Measurements from ENCODE around the gene FICD.

Gene FICD

DNA sequence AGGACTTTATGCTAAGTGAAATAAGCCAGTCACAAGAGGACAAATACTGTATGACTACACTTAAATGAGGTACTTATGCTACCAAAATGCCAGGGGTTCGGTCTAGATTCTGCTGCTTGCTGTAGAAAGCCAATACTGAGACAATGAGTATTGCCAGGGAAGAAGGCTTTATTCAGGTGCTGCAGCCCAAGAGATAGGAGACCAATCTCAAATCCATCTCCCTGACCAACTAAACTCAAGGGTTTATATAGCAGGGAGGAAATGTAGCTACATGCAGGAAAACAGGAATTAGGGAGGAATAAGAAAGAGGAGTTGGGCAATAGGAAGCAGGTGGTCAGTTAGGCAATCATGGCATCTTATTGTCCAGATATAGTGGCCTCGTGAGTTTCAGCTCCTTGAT is 12.2 kb upstream of the FICD start:
- no peak for DNase-seq

DNA sequence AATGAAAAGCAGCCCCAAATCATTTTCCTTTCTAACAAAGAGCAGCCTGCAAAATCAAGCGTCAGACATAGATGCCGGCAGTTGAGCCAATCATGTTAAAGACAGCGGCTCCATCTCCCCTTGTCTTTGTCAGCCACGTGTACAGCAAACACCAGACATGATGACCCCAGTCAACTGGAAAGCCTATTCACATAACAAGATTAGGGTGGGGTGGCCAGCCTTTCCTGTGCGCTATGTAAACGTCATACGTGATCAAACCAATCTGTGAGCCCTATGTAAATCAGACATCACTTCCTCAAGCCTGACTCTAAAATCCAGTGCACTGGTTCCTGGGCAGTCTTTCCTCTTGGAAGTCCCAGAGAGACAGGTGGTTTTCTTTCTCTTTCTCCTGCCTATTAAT is 9.9 kb upstream of the FICD start:
- no peak for DNase-seq

DNA sequence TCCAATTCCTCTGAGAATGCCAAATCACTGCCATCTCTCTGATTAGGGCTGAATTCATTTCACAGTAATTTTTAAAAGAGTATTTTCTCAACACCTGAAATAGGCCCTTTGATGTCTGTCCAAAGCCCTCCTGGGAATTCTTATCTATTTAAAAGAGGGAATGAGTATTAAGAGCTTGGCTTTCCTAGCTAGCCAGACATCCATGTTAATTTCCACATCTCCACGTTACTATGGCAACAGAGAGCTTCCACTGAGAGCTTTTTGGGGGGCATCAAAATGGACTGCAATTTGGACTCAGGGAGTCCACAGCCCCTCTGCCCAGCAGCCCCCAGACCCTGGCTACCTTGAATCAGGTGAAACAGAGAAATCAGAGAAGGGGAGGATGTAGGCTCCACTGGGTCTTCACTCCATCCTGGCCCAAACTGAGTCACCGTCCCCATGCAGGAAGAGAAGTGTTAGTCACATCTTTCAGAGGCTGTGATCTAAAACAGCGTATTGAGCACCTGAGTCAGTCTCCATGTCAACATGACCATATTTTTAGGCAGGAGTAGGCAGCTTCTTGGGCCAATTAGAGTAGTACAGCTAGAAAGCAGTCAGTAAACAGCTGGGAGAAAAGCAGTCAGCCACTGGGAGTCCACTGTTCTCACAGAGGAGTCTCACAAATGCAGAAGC is 7.0 kb upstream of the FICD start:
- DNase-seq: no peak

DNA sequence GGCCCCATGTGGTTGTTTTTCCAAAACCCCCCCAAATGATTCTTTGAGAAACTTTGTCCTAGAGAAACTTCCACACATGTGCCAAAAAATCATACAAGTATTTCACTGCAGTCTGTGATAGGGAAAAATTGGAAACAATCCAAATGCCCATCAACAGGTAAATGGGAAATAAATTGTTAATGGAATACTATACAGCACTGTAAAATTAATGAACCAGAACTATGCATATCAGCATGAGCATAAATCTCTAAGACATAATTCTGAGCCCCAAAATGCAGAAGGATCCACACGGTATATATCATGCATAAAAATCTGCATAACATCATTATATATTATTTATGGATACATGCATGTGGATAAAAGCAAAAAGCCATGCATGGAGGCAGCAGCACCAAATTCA is 5.3 kb upstream of the FICD start:
- no peak for DNase-seq

DNA sequence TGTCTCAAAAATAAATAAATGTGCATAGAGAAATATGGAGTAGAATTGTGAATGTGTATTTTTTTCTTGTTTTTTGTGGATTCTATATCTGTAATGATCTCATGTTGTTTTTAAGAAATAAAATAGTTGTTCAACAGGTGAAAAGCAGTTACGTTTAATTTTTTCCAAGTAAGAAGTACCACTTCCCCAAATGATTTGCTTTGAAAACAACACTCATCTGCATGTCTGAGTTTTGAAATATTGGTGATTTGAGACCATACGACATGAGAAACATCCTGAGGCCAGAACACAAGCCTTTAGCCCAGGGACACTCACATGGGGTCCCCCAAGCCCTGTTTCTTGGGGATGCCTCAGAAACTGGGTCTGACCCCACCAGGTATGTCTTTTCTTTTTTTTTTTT is 4.2 kb upstream of the FICD start:
- no peak for DNase-seq

DNA sequence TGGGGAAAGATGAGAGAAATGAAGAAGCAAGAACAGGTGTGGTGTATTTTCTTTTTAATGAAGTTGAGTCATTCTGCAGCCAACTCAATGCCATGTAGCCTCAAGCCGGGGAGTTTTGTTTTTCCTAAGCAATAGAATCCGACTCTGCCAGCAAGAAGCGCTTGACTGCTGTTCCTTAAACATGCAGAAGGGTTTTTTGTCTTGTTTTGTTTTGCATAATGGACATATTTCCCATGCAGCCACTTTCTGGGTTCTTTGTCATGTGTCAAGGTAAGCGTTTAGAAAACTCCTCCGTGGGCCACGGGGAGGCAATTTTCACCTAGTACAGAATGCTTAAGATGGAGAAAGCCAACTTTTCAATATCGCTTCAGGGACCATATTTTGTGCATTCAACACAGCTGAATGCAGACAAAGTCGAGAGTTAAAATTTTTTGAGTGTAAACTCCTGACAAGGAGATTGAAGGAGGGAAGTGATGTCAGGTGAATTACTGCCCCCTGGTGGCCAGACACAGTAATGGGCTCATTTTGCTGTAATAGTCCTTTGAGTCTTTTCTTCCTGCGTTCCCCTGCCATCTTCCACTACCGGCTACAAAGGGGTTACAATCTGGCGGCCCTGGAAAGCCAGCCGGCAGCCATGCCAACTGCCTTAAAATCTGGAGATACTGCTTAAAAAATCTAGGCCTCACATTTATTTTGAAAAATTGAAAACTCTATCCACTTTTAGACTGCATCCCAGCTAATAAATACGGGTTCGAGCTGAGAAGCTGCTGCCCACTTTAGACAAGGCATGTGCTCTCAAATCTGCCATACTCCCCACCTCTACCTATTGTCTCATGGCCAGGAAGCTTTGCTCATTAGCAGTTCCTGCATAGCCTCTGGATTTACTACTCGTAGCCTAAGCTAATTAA is 3.2 kb upstream of the FICD start:
- DNase-seq: peak; percentile 43 to 81 (median 62)

DNA sequence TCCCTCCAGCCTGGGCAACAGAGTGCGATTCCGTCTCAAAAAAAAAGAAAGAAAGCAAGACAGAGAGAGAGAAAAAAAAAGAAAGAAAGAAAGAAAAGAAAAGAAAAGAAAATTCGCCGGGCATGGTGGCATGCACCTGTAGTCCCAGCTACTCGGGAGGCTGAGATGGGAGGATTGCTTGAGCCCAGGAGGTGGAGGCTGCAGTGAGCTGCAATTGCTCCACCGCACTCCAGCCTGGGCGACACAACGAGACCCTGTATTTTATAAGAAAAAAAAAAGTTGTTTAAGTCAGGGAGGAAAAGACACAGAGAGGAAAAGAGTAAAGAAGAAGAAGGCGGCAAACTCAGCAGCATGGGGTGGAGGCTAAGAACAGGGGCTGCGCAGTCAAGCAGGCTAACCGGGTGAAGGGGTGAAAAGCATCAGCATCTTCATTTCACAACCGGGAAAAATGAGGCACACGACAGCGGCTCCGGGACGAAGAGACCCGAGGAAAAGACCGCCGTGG is 557 bp upstream of the FICD start:
- DNase-seq: no peak

DNA sequence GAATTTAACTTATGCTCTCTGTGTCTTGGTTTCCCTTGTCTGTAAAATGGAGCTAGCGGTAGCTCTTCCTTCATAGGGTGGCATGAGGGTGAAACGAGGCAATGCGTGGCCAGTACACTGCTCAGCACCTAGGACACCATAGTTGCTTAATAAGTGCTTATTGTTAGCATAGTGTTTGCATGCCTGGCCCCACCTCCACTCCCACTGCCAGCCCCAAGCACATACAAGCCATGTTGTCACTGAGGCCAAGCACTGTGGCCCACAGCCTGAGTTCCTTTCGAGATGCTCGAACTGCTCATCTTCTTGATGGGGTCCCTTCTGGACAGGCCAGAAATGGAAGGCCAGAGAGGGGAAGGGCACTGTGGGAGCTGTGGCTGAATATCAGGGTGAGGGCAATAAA is 839 bp downstream of the FICD start:
- no peak for DNase-seq

DNA sequence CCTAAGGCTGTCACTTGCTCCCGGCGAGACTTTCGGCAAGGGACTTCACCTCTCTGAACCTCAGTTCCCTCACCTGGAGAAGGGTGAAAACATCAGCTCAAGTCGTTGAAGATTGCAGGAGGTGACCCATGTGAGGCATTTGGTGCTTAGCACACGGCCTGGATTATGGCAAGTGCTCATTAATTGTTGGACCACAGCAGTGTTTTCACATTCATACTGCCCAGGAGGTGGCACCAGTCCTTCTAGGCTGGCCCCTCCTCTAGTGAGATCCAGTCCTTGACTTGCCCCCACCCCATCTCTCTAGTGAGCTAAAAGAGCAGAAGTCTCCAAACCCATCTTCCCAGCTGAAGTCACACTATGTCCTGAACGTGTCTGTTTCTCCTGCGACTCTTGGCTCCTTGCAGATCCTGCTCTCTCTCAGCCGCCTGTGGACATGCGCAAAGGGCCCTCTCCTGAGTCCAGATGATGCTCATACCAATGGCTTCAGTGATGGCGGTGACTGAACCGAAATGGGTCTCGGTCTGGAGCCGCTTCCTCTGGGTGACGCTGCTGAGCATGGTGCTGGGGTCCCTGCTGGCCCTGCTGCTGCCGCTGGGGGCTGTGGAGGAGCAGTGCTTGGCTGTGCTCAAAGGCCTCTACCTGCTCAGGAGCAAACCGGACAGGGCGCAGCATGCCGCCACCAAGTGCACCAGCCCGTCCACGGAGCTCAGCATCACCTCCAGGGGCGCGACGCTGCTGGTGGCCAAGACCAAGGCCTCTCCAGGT is 1.6 kb downstream of the FICD start:
- no peak for DNase-seq

DNA sequence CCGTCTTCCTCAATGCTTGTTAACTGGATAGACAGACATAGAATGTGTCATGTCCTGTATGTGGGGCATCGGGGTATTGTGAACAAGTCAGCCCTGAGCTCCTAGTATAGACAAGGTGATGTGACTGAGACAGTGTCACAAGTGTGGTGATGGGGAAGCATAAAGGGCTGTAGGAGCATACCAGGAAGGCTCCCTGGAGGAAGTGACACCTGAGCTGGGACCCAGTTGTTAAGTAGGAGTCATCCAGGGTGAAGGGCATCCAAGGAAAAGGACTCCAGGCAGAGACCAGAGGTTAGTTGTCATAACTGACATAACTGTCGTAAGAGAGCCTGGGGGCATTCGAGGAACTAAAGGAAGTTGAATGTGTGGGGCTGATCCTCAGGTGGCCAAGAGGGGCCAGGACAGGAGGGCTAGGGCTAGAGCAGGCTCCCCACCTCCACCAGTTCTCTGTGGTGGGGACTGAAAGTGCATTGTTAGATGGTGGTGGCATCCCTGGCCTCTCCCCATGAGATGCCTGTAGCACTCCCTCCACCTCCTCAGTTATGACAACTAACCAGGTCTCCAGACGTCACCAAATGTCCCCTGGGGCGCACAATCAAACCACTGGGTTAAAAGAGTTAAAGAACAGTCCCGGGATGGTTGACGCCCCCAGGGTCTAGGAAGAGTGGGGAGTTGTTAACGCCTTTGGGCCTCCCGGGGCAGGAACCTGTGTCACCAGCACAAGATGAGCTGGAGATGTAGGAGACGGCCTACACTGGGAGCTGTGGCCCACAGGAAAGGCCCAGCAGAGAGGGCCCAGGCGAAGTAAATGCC is 2.4 kb downstream of the FICD start:
- DNase-seq: no peak

DNA sequence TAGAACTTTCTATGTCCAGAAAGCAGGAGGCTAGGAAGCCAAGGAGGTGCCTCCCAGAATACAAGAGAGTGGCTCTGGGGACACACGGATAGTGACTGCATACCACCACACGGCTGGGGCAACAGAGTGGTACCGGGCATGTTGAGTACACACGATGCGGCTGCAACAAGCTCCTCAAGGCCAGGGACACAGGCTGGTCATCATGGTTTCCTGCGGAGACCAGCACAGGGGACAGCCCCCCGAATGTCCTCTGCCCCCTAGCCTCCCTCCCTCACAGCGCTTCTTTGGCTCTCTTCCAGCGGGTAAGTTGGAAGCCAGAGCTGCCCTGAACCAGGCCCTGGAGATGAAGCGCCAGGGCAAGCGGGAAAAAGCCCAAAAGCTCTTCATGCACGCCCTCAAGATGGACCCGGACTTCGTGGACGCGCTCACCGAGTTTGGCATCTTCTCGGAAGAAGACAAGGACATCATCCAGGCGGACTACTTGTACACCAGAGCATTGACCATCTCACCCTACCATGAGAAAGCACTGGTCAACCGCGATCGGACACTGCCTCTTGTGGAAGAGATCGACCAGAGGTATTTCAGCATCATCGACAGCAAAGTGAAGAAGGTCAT is 3.1 kb downstream of the FICD start:
- DNase-seq: no peak

DNA sequence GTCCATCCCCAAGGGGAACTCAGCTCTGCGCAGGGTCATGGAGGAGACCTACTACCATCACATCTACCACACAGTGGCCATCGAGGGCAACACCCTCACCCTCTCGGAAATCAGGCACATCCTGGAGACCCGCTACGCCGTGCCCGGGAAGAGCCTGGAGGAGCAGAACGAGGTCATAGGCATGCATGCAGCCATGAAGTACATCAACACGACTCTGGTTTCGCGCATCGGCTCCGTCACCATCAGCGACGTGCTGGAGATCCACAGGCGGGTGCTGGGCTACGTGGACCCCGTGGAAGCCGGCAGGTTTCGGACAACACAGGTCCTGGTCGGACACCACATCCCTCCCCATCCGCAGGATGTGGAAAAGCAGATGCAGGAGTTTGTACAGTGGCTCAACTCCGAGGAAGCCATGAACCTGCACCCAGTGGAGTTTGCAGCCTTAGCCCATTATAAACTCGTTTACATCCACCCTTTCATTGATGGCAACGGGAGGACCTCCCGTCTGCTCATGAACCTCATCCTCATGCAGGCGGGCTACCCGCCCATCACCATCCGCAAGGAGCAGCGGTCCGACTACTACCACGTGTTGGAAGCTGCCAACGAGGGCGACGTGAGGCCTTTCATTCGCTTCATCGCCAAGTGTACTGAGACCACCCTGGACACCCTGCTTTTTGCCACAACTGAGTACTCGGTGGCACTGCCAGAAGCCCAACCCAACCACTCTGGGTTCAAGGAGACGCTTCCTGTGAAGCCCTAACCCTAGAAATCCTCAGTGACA is 3.8 kb downstream of the FICD start:
- no peak for DNase-seq

DNA sequence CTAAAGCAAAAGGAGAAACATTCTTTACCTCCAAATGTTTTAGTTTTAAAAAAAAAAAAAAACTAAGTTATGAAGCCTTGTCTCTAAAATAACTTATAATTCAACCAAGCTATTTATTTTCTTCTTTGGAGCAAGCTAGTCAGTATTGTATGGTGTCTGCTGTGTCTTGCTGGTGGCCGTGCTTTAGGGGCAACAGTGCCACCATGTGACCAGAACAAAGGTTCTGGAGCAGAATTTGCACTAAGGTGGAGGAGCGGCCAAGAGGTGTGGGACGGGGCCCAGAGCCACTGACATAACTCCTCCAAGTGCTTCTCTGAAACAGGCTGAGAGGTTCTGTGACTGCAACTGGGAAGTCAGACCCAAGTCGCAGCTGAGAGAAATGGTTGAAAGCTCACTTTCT is 4.5 kb downstream of the FICD start:
- no peak for DNase-seq

DNA sequence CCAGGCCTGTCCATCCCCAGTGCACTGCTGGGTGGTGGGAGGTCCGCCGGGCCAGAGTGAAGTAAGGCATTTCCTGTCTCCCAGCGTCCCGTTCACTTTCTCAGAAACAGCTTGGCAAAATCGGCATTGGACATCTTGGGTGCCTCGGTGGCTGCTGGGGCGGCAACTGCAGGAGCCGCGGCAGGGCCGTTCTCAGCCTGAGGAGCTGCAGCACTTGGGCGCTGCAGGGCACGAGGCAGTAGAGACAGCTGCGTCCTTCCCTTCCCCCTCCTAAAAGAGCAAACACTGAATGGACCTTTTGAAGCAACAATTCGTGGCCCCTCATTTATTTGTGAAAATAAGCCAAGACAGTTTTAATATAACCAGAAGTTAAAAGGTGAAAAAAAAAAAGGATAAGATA is 8.3 kb downstream of the FICD start:
- DNase-seq: no peak

DNA sequence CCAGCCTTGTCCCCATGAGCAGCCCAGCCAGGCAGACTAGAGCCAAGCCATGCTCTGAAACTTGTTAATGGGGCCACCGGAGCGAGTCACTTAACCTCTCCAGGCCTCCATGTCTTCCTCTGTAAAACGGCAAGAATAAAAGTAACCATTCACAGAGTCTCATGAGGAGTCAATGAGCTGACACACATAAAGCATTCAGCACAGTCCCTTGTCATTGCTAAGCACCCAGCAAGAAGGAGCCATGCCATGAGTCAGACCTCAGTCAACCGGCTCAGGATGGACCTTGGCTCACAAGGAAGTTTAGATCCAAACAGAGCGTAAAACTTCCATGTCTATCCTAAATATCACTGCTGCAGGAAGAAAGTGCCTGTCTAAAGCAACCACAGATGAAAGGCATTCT is 10.6 kb downstream of the FICD start:
- DNase-seq: no peak

DNA sequence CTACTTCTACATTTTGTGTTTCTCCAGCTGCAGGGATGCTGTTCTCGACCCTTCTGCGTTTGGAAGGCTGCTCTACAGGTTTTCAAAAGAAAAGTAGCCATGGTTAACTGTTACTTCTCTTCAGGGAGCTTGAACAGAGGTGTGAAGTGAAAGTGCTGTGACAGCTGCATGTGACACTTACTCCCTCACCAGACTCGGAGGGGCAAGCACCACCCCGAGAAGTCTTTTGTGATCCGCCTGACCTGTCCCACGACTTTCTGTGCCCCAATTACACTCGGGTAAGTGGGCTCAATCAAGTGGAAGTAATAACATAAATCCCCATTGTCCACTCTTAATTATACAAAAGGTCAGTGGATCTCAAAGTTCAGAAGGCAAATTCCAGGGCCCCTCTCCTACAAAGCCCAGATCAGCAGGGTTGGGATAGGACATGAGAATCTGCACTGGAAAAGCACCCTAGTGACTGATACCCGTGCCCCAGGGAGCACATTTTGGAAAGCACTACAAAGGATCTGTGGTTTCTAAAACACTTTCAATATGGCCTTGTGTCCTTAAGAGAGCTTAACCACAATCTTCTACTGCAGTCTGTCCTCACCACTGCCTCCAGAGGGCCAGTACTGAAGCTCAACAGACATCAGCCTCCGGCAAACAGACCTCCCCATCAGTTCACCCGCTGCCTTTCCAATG is 11.5 kb downstream of the FICD start:
- peak in 1 of 5 experiments; percentile 31 for DNase-seq

DNA sequence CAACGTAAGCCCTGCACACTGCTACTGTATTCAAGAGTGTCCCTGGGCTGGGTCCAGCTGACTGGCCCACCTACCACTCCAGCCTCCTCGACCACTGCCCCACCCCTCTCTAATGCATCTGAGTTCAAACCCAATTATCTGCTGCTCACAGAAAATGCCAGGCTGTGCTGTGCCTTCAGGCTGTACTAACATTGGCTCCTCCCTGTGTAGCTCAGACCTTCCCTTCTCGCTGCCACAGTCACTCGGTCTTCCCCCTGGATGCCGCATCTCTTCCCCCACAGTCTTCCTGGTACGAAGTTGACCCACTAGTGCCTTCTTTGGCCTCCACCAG is 12.1 kb downstream of the FICD start:
- DNase-seq: no peak

DNA sequence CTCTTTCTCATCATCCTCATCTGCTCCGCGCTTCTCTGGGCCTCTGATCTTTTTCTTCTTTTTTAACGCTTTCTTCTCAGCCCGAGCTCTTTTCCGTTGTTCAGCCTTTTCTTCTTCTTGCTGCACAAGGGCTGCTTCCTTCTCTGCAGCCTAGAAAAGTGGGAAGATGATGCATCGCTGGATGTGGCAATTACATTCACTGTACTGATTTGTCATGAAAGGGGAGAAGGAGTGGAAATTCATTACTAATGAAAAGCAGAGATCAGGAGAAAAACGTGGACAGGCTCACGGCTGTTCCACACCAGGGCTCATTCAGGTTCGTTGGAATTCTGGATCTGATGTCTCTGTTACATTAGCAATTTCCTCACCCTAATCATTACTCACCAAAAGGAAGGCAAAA is 15.1 kb downstream of the FICD start:
- no peak for DNase-seq

DNA sequence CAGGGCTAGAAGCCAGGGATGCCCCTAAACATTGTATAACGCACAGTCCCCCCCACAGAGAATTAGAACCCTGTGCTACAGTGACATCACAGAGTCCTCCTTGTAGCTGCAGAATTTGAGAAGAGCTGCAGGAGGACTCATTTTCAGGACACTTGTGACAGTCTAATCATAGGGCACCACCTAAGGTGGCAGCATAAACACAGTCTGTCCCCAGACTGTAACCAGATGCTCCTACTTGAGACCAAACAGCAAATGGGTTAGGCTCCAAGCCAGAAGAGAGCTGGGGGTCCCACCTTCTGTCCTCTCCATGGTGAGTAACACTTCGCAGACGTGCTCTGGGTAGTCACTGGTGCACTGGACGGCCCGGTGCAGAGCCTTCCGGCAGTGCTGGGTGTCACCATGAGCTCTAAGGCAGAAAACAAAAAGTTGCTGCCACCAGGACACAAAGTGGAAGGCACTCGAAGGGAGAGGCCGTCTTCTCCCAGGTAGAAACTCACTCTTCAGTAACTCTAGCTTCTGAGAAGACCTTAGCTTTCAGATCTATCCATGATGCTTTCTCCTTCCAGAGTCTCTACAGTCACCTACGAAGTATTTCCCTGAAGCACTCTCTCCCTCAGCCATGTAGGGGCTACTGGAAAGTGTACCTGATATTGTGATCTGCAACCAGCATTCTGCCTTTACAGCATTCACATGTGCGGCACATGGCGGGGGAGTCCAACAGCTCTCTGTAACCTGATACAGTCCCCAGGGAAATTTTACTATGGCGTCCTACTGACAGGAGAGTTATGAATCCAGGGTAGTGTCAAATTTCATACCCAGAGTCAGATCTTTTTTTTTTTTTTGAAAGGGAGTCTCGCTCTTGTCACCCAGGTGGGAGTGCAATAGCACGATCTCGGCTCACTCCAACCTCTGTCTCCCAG is 17.1 kb downstream of the FICD start:
- no peak for DNase-seq

DNA sequence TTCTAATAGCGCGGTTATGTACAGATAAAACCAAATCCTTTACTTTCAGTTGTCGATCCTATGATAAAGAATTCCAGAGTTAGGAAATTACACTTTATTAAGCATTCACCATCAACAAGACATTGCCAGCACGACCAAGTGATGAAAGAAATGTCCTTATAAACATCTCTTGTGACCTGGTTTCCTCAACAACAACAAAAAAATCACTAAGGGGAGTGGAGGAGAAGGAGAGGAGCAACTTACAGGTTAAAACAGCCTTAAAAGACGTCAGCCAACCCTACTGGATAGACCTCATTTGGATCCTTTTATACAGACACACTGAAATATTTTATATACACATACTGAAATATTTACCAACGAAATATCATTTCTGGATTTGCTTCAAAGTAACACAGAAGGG is 23.1 kb downstream of the FICD start:
- DNase-seq: no peak

All from T-helper 2 cell (primary cell).